HEK293T (cell line): ENCODE results near the gene NUP133.

ENCODE experiments used
- ARNT ChIP-seq: fragments of 450-650 bp; IDR thresholded peaks from 2 replicates; pipeline ENCODE4 v1.6.1; 2017; ENCODE audit warnings: mild to moderate bottlenecking
- BHLHE40 ChIP-seq: fragments of 450-650 bp; IDR thresholded peaks from 2 replicates; pipeline ENCODE4 v1.6.1; 2016; ENCODE audit warnings: mild to moderate bottlenecking, moderate library complexity, borderline replicate concordance
- ELF4 ChIP-seq: fragments of 450-650 bp; IDR thresholded peaks from 2 replicates; pipeline ENCODE4 v1.6.1; 2017; ENCODE audit warnings: antibody characterized with exemption
- FOXK2 ChIP-seq: fragments of 450-650 bp; IDR thresholded peaks from 2 replicates; pipeline ENCODE4 v1.6.1; 2016; ENCODE audit warnings: mild to moderate bottlenecking
- FOXM1 ChIP-seq: fragments of 450-650 bp; IDR thresholded peaks from 2 replicates; pipeline ENCODE4 v1.6.1; 2017; ENCODE audit warnings: mild to moderate bottlenecking, borderline replicate concordance
- SP1 ChIP-seq: fragments of 450-650 bp; IDR thresholded peaks from 2 replicates; pipeline ENCODE4 v1.6.1; 2017
- SUZ12 ChIP-seq: fragments of 450-650 bp; IDR thresholded peaks from 2 replicates; pipeline ENCODE4 v1.6.1; 2016; ENCODE audit warnings: mild to moderate bottlenecking
- TARDBP ChIP-seq: fragments of 450-650 bp; IDR thresholded peaks from 2 replicates; pipeline ENCODE4 v1.6.1; 2016
- TF ChIP-seq, protein P1 (sequence below): fragments of 450-650 bp; IDR thresholded peaks from 2 replicates; pipeline ENCODE4 v1.6.1; 2016

DNA sequence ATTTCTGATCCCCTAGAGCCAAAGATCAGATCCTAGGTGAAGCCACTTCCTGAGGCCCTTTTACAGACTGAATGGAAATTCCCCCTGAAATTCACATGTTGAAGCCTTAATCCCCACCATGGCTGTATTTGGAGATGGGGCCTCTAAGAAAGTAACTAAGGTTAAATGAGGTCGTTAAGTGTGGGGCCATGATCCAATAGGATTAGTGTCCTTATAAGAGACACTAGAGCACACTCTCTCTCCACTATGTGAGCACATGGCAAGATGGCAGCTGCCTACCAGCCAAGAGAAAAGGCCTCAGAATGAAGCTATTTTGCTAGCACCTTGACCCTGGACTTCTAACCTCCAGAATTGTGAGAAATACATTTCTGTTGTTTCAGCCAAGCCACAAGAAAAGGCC is 36.4 kb upstream of the NUP133 start:
- TF ChIP-seq SP1 (no peak), TARDBP (no peak), FOXK2 (no peak), FOXM1 (no peak), ARNT (no peak; the same call in 1 of the 2 replicates), SUZ12 (no peak), BHLHE40 (no peak), ELF4 (no peak)
- TF ChIP-seq, protein P1, sequence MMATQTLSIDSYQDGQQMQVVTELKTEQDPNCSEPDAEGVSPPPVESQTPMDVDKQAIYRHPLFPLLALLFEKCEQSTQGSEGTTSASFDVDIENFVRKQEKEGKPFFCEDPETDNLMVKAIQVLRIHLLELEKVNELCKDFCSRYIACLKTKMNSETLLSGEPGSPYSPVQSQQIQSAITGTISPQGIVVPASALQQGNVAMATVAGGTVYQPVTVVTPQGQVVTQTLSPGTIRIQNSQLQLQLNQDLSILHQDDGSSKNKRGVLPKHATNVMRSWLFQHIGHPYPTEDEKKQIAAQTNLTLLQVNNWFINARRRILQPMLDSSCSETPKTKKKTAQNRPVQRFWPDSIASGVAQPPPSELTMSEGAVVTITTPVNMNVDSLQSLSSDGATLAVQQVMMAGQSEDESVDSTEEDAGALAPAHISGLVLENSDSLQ: no peak
